HL-60 (cell line): ENCODE results near the gene C1orf21.

Source experiments
- REST ChIP-seq: IDR thresholded peaks from 2 replicates; pipeline ENCODE4 v1.6.1; 2012; ENCODE audit warnings: low read depth; ENCODE audit not compliant: insufficient replicate concordance
- TF ChIP-seq, protein P1 (sequence below): IDR thresholded peaks from one replicate; pipeline ENCODE4 v1.5.1; 2011; ENCODE audit warnings: low read length, control low read depth, inconsistent platforms; ENCODE audit not compliant: insufficient read depth

GRCh38 chr1:184485751-184486723 is 99.2 kb downstream of the C1orf21 start:
- TF ChIP-seq, protein P1, sequence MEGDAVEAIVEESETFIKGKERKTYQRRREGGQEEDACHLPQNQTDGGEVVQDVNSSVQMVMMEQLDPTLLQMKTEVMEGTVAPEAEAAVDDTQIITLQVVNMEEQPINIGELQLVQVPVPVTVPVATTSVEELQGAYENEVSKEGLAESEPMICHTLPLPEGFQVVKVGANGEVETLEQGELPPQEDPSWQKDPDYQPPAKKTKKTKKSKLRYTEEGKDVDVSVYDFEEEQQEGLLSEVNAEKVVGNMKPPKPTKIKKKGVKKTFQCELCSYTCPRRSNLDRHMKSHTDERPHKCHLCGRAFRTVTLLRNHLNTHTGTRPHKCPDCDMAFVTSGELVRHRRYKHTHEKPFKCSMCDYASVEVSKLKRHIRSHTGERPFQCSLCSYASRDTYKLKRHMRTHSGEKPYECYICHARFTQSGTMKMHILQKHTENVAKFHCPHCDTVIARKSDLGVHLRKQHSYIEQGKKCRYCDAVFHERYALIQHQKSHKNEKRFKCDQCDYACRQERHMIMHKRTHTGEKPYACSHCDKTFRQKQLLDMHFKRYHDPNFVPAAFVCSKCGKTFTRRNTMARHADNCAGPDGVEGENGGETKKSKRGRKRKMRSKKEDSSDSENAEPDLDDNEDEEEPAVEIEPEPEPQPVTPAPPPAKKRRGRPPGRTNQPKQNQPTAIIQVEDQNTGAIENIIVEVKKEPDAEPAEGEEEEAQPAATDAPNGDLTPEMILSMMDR, result no peak
- no peak for TF ChIP-seq REST
